Prostate gland (tissue), 2 donors: ENCODE data around the gene PCDH9. TPM values are rescaled to one million over a fixed set of nuclear protein-coding genes. Genes with fewer than 3 reads are reported as not detected.

ENCODE experiments used
- DNase-seq: peaks from one replicate; pipeline ENCODE4 v3.0.0-alpha.2; 2019; ENCODE audit warnings: low spot score
- H3K27ac ChIP-seq, 2 donors: fragments of 200-600 bp; sonication (generic); 2 replicates each; pipeline ENCODE4 v1.5.1; 2017 to 2019
- H3K27me3 ChIP-seq: fragments of 200-600 bp; sonication (generic); replicated peaks from 2 replicates; pipeline ENCODE4 v1.5.1; 2019; ENCODE audit not compliant: insufficient read depth
- H3K36me3 ChIP-seq, 2 donors: fragments of 200-600 bp; sonication (generic); 1 replicate in 1 of 2; 2 replicates in 1 of 2; pipeline versions ENCODE4 v1.5.1 to v1.8.1; 2017 to 2019
- H3K4me1 ChIP-seq: fragments of 200-600 bp; sonication (generic); replicated peaks from 2 replicates; pipeline ENCODE4 v1.5.1; 2019
- H3K4me3 ChIP-seq, 2 donors: fragments of 200-600 bp; sonication (generic); 2 replicates each; pipeline ENCODE4 v1.5.1; 2017 to 2019
- H3K9me3 ChIP-seq: fragments of 200-600 bp; sonication (generic); 2 replicates; pipeline ENCODE4 v1.5.1; 2017
- CTCF ChIP-seq, 4 experiments: fragments of 200-600 bp in 2 of 4; fragments of 450-650 bp in 2 of 4; sonication (generic) in 2 of 4; IDR thresholded peaks; 1 replicate in 3 of 4; 2 replicates in 1 of 4; pipeline ENCODE4 v1.5.1; 2016 to 2019; ENCODE audit warnings: antibody characterized with exemption in 4 of 4, mild to moderate bottlenecking in 2 of 4, moderate library complexity in 2 of 4
- POLR2A ChIP-seq: fragments of 450-650 bp; IDR thresholded peaks from one replicate; pipeline ENCODE4 v1.6.1; 2016; ENCODE audit warnings: antibody characterized with exemption, mild to moderate bottlenecking
- POLR2AphosphoS5 ChIP-seq: sonication (generic); formaldehyde crosslinking; IDR thresholded peaks from one replicate; pipeline ENCODE4 v1.6.1; 2017; ENCODE audit warnings: antibody characterized with exemption
- WGBS: methylation state at CpG from one replicate; pipeline ENCODE4 v1.1.5; 2018; 5-methylcytosine and 5-hydroxymethylcytosine counted together
- intact Hi-C: fragments of 100-400 bp; cut with DNase I; formaldehyde crosslinking; loops from one replicate; pipeline ENCODE4 v1.14.2; 2022
- total RNA-seq, 2 donors: library from RNA; depleted of rRNA; stranded (reverse); fragments of >200 nt; gene quantifications; one replicate each; pipeline ENCODE4 v1.1.0, GENCODE V29; 2016

PCDH9 gene
- total RNA-seq, 2 donors from 2014 or later, result 1.8 to 5.5 TPM

DNA sequence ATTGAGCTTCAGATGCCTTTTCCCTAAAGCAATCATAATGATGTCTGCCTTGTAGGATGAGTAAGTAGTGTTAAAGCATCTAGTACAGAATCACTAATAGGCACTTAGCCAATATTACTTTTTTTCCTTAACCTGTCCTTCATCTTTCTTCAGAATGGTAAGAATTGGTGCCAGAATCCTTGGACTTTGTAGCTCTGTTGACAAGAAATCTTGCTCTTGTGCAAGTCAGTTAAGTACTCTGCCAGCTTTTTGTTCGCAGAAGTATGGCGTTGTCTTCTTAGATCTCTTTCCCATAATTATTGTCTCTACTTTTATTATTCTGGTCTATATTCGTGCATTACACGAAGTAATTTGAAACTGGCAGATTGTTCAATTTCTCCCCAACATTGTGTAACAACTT, 554.5 kb downstream of the PCDH9 start:
- no peak overlapping the region for H3K27ac ChIP-seq
- 36% methylated on average over 4 of the region's 4 CpGs for WGBS
- H3K36me3 ChIP-seq, result no peaks in the 10 kb centered on the region
- no peak overlapping the region for H3K4me3 ChIP-seq
- no peaks in the 10 kb centered on the region for H3K27me3 ChIP-seq
- no peak for DNase-seq
- H3K4me1 ChIP-seq, result no peaks in the 10 kb centered on the region
- no peaks in the 10 kb centered on the region for H3K9me3 ChIP-seq
- intact Hi-C loops, result no loop called here
- TF ChIP-seq CTCF (IDR thresholded peaks at IDR 0.05) (no peak), POLR2A (no peak), POLR2AphosphoS5 (no peak)

DNA sequence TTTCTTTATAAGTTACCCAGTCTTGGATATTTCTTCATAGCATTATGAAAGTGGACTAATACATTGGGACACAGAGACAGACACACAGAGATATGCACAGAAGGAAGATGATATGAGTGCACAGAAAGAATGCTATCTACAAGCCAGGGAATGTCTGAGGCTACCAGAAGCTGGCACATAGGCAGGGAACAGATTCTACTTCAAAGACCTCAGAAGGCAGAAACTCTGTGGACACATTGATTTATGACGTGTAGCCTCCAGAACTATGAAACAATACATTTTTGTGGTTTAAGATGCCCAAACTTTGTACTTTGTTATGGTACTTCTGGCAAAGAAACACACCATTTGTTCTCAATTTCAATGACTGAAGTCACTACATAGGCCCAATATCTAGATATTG, 556.7 kb downstream of the PCDH9 start:
- no peak for TF ChIP-seq POLR2A
- no peak for TF ChIP-seq POLR2AphosphoS5
- no peak for TF ChIP-seq CTCF (IDR thresholded peaks at IDR 0.05)
- intact Hi-C loops, result no loop called here
- WGBS, result 26% methylated on average over 1 of the region's 1 CpG

DNA sequence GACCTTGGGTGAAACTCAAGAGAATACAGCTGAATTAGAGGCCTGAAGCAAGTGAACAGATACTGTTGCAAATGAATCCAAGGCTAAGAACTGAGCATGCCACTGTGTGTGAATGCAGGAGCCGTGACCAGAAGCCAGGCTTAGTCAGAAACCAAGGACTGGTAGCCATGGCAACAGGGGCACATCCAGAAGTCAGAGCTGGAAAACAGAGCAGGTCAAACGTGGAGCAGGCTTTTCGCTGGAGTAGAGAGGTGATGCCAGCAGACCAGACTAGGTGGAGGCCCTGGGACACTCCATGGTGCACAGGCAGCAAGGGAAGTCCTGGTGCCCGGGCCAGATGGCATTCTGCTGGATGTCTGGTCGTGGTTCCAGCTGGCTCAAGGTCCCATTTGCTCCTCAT, 564.1 kb downstream of the PCDH9 start:
- H3K9me3 ChIP-seq, result no peaks in the 10 kb centered on the region
- no peak overlapping the region for H3K27ac ChIP-seq
- no peaks in the 10 kb centered on the region for H3K27me3 ChIP-seq
- no peaks in the 10 kb centered on the region for H3K4me1 ChIP-seq
- intact Hi-C loops, result no loop called here
- no peak overlapping the region for H3K4me3 ChIP-seq
- 39% methylated on average over 5 of the region's 5 CpGs for WGBS
- TF ChIP-seq POLR2AphosphoS5, result no peak
- TF ChIP-seq POLR2A, result no peak
- TF ChIP-seq CTCF (IDR thresholded peaks at IDR 0.05), result no peak
- DNase-seq, result peak; percentile 6
- H3K36me3 ChIP-seq, result no peaks in the 10 kb centered on the region

More for the DNA sequence above, 556.7 kb downstream of the PCDH9 start:
- no peak for DNase-seq
- H3K4me1 ChIP-seq, result no peaks in the 10 kb centered on the region
- H3K36me3 ChIP-seq, result no peaks in the 10 kb centered on the region
- no peaks in the 10 kb centered on the region for H3K9me3 ChIP-seq
- H3K27me3 ChIP-seq, result no peaks in the 10 kb centered on the region
- H3K4me3 ChIP-seq, result no peak overlapping the region
- no peak overlapping the region for H3K27ac ChIP-seq

GRCh38 chr13:66663711-66664110, 566.4 kb downstream of the PCDH9 start:
- intact Hi-C loops, result no loop called here
- Histone ChIP-seq H3K9me3 (no peaks in the 10 kb centered on the region), H3K36me3 (no peaks in the 10 kb centered on the region), H3K4me3 (no peak overlapping the region), H3K4me1 (no peaks in the 10 kb centered on the region), H3K27me3 (no peaks in the 10 kb centered on the region), H3K27ac (no peak overlapping the region)
- no peak for DNase-seq
- no peak for TF ChIP-seq POLR2A
- TF ChIP-seq POLR2AphosphoS5, result no peak
- no peak for TF ChIP-seq CTCF (IDR thresholded peaks at IDR 0.05)

DNA sequence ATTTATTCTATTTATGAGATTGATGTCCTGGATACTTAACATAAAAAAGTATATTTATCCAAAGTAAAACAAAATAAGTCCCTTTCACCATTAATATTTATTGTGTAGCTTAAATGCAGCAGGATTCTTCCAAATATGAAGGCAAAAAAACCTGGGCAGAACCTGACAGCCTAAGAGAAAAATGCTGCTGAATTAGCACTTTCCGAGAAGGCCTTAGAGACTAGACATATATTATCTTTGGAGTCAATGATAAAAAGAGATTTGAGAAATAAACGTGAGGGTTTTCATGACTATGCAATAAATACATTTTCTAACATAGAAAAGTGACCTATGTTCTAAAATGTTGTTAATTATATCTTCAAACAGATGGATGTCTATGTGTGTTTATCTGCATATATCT, 566.9 kb downstream of the PCDH9 start:
- no peak for TF ChIP-seq POLR2AphosphoS5
- no peak for TF ChIP-seq CTCF (IDR thresholded peaks at IDR 0.05)
- TF ChIP-seq POLR2A, result no peak
- Histone ChIP-seq H3K4me1 (no peaks in the 10 kb centered on the region), H3K27ac (no peak overlapping the region), H3K36me3 (no peaks in the 10 kb centered on the region), H3K9me3 (no peaks in the 10 kb centered on the region), H3K27me3 (no peaks in the 10 kb centered on the region), H3K4me3 (no peak overlapping the region)
- no peak for DNase-seq
- intact Hi-C loops, result no loop called here
- 79% methylated on average over 2 of the region's 2 CpGs for WGBS
